Prostate gland (tissue), 2 donors: ENCODE results near the gene SLC24A3. TPM values are rescaled to one million over a fixed set of nuclear protein-coding genes. Genes with fewer than 3 reads are reported as not detected.
"Not testable (repeated sequence)": the region's sequence is repeated elsewhere in the genome, so short reads cannot be mapped to it uniquely, and the experiment has no call there.

ENCODE experiments used
- DNase-seq: peaks from one replicate; pipeline ENCODE4 v3.0.0-alpha.2; 2019; ENCODE audit warnings: low spot score
- H3K27ac ChIP-seq, 2 donors: fragments of 200-600 bp; sonication (generic); 2 replicates each; pipeline ENCODE4 v1.5.1; 2017 to 2019
- H3K27me3 ChIP-seq: fragments of 200-600 bp; sonication (generic); replicated peaks from 2 replicates; pipeline ENCODE4 v1.5.1; 2019; ENCODE audit not compliant: insufficient read depth
- H3K36me3 ChIP-seq, 2 donors: fragments of 200-600 bp; sonication (generic); 1 replicate in 1 of 2; 2 replicates in 1 of 2; pipeline versions ENCODE4 v1.5.1 to v1.8.1; 2017 to 2019
- H3K4me1 ChIP-seq: fragments of 200-600 bp; sonication (generic); replicated peaks from 2 replicates; pipeline ENCODE4 v1.5.1; 2019
- H3K4me3 ChIP-seq, 2 donors: fragments of 200-600 bp; sonication (generic); 2 replicates each; pipeline ENCODE4 v1.5.1; 2017 to 2019
- H3K9me3 ChIP-seq: fragments of 200-600 bp; sonication (generic); 2 replicates; pipeline ENCODE4 v1.5.1; 2017
- POLR2A ChIP-seq: fragments of 450-650 bp; IDR thresholded peaks from one replicate; pipeline ENCODE4 v1.6.1; 2016; ENCODE audit warnings: antibody characterized with exemption, mild to moderate bottlenecking
- POLR2AphosphoS5 ChIP-seq: sonication (generic); formaldehyde crosslinking; IDR thresholded peaks from one replicate; pipeline ENCODE4 v1.6.1; 2017; ENCODE audit warnings: antibody characterized with exemption
- WGBS: methylation state at CpG from one replicate; pipeline ENCODE4 v1.1.5; 2018; 5-methylcytosine and 5-hydroxymethylcytosine counted together
- intact Hi-C: fragments of 100-400 bp; cut with DNase I; formaldehyde crosslinking; loops from one replicate; pipeline ENCODE4 v1.14.2; 2022
- total RNA-seq, 2 donors: library from RNA; depleted of rRNA; stranded (reverse); fragments of >200 nt; gene quantifications; one replicate each; pipeline ENCODE4 v1.1.0, GENCODE V29; 2016
- TF ChIP-seq, protein P1 (sequence below), 4 experiments: fragments of 200-600 bp in 2 of 4; fragments of 450-650 bp in 2 of 4; sonication (generic) in 2 of 4; IDR thresholded peaks; 1 replicate in 3 of 4; 2 replicates in 1 of 4; pipeline ENCODE4 v1.5.1; 2016 to 2019; ENCODE audit warnings: antibody characterized with exemption in 4 of 4, mild to moderate bottlenecking in 2 of 4, moderate library complexity in 2 of 4

SLC24A3 gene
- total RNA-seq, 2 donors from 2014 or later, result 4.6 to 8.0 TPM

DNA sequence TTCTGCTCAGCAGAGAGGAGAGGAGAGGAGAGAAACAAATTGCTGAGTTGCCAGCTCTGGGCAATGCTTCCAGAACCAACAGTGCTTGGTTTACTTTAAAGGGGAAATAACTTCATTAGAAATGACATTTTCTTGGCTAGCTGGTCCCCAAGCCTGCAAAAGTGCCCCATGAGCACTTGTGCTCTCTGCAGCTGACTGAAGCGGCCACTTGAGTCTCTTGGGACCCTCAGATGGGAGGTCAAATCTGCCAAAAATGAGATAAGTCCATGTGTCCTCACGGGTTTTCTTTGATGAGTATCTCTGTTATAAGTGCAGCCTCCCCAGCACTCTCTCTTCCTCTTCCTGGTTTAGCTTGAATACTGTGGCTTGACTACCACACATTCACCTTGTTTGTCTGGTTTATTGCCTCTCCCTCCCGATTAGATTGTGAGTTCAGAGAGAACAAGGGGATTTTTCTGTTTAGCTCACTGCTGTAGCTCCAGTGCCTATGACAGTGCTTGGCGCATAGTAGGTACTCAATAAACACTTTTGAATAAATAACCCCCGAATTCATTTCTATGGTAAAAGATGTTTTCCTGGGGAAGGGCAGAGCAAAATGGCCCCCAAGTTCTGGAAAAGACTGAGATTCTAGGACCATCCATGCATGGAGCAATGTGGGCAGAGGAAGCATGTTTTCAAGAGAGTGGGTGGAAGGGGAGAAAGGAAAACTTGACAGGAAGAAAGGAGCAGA, 538.6 kb downstream of the SLC24A3 start:
- no peaks in the 10 kb centered on the region for H3K9me3 ChIP-seq
- intact Hi-C loops, result no loop called here
- TF ChIP-seq POLR2A (no peak), POLR2AphosphoS5 (peak; percentile 73)
- TF ChIP-seq, protein P1, sequence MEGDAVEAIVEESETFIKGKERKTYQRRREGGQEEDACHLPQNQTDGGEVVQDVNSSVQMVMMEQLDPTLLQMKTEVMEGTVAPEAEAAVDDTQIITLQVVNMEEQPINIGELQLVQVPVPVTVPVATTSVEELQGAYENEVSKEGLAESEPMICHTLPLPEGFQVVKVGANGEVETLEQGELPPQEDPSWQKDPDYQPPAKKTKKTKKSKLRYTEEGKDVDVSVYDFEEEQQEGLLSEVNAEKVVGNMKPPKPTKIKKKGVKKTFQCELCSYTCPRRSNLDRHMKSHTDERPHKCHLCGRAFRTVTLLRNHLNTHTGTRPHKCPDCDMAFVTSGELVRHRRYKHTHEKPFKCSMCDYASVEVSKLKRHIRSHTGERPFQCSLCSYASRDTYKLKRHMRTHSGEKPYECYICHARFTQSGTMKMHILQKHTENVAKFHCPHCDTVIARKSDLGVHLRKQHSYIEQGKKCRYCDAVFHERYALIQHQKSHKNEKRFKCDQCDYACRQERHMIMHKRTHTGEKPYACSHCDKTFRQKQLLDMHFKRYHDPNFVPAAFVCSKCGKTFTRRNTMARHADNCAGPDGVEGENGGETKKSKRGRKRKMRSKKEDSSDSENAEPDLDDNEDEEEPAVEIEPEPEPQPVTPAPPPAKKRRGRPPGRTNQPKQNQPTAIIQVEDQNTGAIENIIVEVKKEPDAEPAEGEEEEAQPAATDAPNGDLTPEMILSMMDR (IDR thresholded peaks at IDR 0.05), result no peak
- 44% methylated on average over 5 of the region's 5 CpGs for WGBS
- DNase-seq, result peak; percentile 62
- H3K27ac ChIP-seq, result peak overlapping the region; percentile 49 to 52
- no peaks in the 10 kb centered on the region for H3K4me1 ChIP-seq
- H3K4me3 ChIP-seq, result no peak overlapping the region
- H3K27me3 ChIP-seq, result no peaks in the 10 kb centered on the region
- no peaks in the 10 kb centered on the region for H3K36me3 ChIP-seq

DNA sequence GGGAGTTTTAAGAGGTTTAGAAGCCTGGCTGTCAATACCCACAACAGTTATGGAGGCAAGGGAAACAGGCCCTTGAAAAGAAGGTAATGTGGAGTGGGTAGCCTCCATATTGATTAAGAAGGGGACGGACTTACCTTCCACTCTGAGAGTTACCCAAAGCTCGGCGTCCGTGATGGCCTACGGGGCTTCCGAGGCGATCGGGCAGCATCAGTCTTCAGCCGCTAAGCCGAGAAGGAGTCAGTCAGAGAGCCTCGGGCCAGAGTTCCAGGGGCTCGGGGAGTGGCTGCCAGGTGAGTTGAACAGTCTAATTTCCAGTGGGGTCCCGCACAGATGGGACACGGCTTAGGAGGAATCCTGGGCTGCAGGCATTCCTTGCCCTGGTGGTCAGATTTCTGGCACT, 541.8 kb downstream of the SLC24A3 start:
- intact Hi-C loops, H3K27ac ChIP-seq, H3K4me1 ChIP-seq, H3K4me3 ChIP-seq, H3K36me3 ChIP-seq, DNase-seq, H3K9me3 ChIP-seq, H3K27me3 ChIP-seq: not testable (repeated sequence)
- WGBS, result 93% methylated on average over 14 of the region's 14 CpGs

- Histone ChIP-seq H3K4me3 (peak overlapping the region; percentile 73 to 75), H3K9me3 (no peaks in the 10 kb centered on the region), H3K27me3 (no peaks in the 10 kb centered on the region), H3K36me3 (no peaks in the 10 kb centered on the region), H3K4me1 (peaks cover 5% of the 10 kb centered on the region), H3K27ac (peak overlapping the region; percentile 93 to 96)
- TF ChIP-seq POLR2A (no peak), POLR2AphosphoS5 (no peak)
- TF ChIP-seq, protein P1 (IDR thresholded peaks at IDR 0.05), result no peak
- intact Hi-C loops, result no loop called here
- WGBS, result 15% methylated on average over 17 of the region's 22 CpGs
- DNase-seq, result no peak
These were observed 544.5 kb downstream of the SLC24A3 start for GRCh38 chr20:19756761-19757486.

DNA sequence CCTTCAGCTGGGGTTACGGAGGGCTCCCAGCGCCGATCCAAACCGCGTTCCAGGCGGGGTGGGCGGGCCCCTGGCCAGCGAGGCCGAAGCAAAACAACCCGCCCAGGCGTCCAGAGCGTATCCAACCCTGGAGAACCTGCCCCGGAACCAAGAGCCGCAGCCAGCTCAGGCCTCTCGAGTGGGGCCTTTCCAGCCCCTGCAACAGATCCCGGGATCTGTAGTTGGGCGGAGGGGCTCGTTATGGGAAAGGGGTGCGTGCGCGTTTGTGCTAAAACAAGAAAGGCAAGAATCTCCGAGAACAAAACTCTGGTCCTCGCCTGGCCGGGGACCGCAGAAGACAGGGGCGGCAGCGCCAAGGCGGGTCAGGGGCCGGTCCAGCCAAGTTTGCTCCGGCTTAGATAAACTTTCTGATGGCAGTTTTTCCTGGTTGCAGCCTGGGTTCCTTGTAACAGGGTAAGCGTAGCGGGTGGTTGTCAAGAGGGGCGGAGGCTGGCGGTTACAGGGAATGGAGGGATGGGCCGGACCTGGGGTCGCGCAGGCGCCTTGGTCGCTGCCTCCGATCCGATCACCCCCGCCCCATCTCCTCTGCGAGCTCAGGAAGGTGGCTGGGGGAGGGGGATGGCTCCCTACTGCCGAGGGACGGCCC, 545.2 kb downstream of the SLC24A3 start:
- intact Hi-C loops, result loop anchor here (2.0 kb wide), 1 partner anchor 65 kb away; no protein-coding TSS in a partner anchor
- TF ChIP-seq POLR2A (peak; percentile 19), POLR2AphosphoS5 (peak; percentile 76)
- TF ChIP-seq, protein P1 (IDR thresholded peaks at IDR 0.05), result no peak
- WGBS, result under 1% methylated on average over 40 of the region's 45 CpGs

GRCh38 chr20:19758133-19758500, 545.7 kb downstream of the SLC24A3 start, which contains the start of gene RIN2:
Gene RIN2, plus strand, starts transcription at chr20:19758258. Its CDS starts 131,344 bp downstream, at chr20:19889602.
- peak; percentile 73 for TF ChIP-seq POLR2A
- TF ChIP-seq, protein P1 (IDR thresholded peaks at IDR 0.05), result no peak
- no peak for TF ChIP-seq POLR2AphosphoS5
- WGBS, result 0% methylated on average over 25 of the region's 25 CpGs
- DNase-seq, result no peak
- H3K4me1 ChIP-seq, result peaks cover 5% of the 10 kb centered on the region
- intact Hi-C loops, result loop anchor here (2.0 kb wide), 1 partner anchor 65 kb away; no protein-coding TSS in a partner anchor
- no peaks in the 10 kb centered on the region for H3K36me3 ChIP-seq
- H3K9me3 ChIP-seq, result no peaks in the 10 kb centered on the region
- no peaks in the 10 kb centered on the region for H3K27me3 ChIP-seq
- peak within 1 kb of the TSS; percentile 93 to 96 for H3K27ac ChIP-seq
- peak within 1 kb of the TSS; percentile 73 to 75 for H3K4me3 ChIP-seq

More for the DNA sequence above, 545.2 kb downstream of the SLC24A3 start:
- Histone ChIP-seq H3K27me3 (no peaks in the 10 kb centered on the region), H3K4me3 (peak overlapping the region; percentile 73 to 75), H3K27ac (peak overlapping the region; percentile 93 to 96), H3K36me3 (no peaks in the 10 kb centered on the region), H3K4me1 (peaks cover 5% of the 10 kb centered on the region), H3K9me3 (no peaks in the 10 kb centered on the region)
- DNase-seq, result peak; percentile 94
